Right lung (tissue), 5 donors: ENCODE measurements around the gene NXPH4. TPM values are rescaled to one million over a fixed set of nuclear protein-coding genes. Genes with fewer than 3 reads are reported as not detected.

Source experiments
- DNase-seq, 2 donors: peaks; one replicate each; pipeline ENCODE4 v3.0.0-alpha.2; 2013
- polyA plus RNA-seq, 5 donors: library from polyadenylated mRNA; unstranded; fragments of 120-200 nt; gene quantifications; one replicate each; pipeline versions ENCODE4 v1.2.1 to v1.2.3, GENCODE V29; 2013; ENCODE audit warnings: inconsistent platforms in 1 of 5, low replicate concordance in 1 of 5; ENCODE audit not compliant: insufficient read length in 5 of 5, insufficient read depth in 1 of 5

Gene NXPH4
- polyA plus RNA-seq, 5 donors, result 0.52 to 2.0 (median 0.91) TPM

- peak; percentile 47 to 59 for DNase-seq
Observed at GRCh38 chr12:57182918-57183575, 33.5 kb upstream of the NXPH4 start.

- no peak for DNase-seq
Observed at GRCh38 chr12:57183939-57184725, 32.5 kb upstream of the NXPH4 start.

- DNase-seq, result no peak
Observed at GRCh38 chr12:57185403-57185802, 31.2 kb upstream of the NXPH4 start.

GRCh38 chr12:57185906-57186508, 30.6 kb upstream of the NXPH4 start:
- no peak for DNase-seq

GRCh38 chr12:57187222-57188089, 29.1 kb upstream of the NXPH4 start:
- no peak for DNase-seq

GRCh38 chr12:57188090-57188425, 28.5 kb upstream of the NXPH4 start:
- DNase-seq, result no peak

GRCh38 chr12:57190037-57190436, 26.6 kb upstream of the NXPH4 start:
- peak; percentile 54 to 63 for DNase-seq

GRCh38 chr12:57190821-57191220, 25.8 kb upstream of the NXPH4 start:
- DNase-seq, result no peak

- DNase-seq, result no peak
Observed at GRCh38 chr12:57191410-57191809, 25.2 kb upstream of the NXPH4 start.

- DNase-seq, result no peak
Observed at GRCh38 chr12:57192920-57193319, 23.7 kb upstream of the NXPH4 start.

GRCh38 chr12:57193706-57194245, 22.8 kb upstream of the NXPH4 start:
- no peak for DNase-seq

- no peak for DNase-seq
Observed at GRCh38 chr12:57194253-57194652, 22.3 kb upstream of the NXPH4 start.

- no peak for DNase-seq
Observed at GRCh38 chr12:57195186-57195585, 21.4 kb upstream of the NXPH4 start.

GRCh38 chr12:57195611-57196371, 20.8 kb upstream of the NXPH4 start:
- DNase-seq, result no peak

GRCh38 chr12:57196439-57196838, 20.2 kb upstream of the NXPH4 start:
- no peak for DNase-seq

GRCh38 chr12:57196956-57197355, 19.6 kb upstream of the NXPH4 start:
- DNase-seq, result no peak

- DNase-seq, result no peak
Observed at GRCh38 chr12:57198329-57198728, 18.3 kb upstream of the NXPH4 start.

GRCh38 chr12:57199191-57199590, 17.4 kb upstream of the NXPH4 start:
- DNase-seq, result no peak

- no peak for DNase-seq
Observed at GRCh38 chr12:57200497-57200896, 16.1 kb upstream of the NXPH4 start.

- DNase-seq, result no peak
Observed at GRCh38 chr12:57201219-57201618, 15.4 kb upstream of the NXPH4 start.

GRCh38 chr12:57201631-57202030, 15.0 kb upstream of the NXPH4 start:
- no peak for DNase-seq
